ENCODE data around the gene HSPB2. TPM values are rescaled to one million over a fixed set of nuclear protein-coding genes. Genes with fewer than 3 reads are reported as not detected.

The HSPB2 gene
- total and polyA plus RNA-seq, 2 of the 8 experiments (the other 6 are each of a cell fraction or from before 2014, with no cell fraction given) = 0.32 to 0.86 TPM

DNA sequence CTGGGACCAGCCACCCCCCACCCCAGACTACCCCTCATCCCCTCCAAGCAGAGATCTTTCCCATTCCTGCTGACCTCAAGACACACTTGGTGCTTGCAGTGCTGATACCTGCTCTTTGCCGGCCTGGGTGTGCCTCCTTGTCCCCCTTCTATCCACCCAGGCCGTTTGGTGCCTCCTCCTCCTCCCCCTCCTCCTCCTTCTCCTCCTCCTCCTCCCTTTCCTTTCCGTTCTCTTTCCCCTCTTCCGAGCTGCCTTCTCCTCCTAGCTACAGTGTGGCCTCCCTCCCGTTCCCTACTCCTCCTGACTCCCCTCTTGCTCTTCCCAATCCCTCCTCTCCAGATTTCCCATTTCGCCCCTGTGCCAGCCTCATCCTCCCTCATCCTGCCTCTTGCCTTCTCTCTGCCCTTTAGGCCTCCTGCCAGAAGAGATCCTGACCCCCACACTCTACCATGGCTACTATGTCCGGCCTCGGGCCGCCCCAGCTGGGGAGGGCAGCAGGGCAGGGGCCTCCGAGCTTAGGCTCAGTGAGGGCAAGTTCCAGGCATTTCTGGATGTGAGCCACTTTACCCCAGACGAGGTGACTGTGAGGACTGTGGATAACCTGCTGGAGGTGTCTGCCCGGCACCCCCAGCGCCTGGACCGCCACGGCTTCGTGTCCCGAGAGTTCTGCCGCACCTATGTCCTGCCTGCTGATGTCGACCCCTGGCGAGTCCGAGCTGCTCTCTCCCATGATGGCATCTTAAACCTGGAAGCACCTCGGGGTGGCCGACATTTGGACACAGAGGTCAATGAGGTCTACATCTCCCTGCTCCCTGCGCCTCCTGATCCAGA lies 712 bp downstream of the HSPB2 start (continued):
- TF ChIP-seq, protein P1, sequence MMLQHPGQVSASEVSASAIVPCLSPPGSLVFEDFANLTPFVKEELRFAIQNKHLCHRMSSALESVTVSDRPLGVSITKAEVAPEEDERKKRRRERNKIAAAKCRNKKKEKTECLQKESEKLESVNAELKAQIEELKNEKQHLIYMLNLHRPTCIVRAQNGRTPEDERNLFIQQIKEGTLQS (IDR thresholded peaks at IDR 0.05; ENCODE audit: insufficient read depth, low read depth, low read length) = no peak
- TF ChIP-seq, protein P2, sequence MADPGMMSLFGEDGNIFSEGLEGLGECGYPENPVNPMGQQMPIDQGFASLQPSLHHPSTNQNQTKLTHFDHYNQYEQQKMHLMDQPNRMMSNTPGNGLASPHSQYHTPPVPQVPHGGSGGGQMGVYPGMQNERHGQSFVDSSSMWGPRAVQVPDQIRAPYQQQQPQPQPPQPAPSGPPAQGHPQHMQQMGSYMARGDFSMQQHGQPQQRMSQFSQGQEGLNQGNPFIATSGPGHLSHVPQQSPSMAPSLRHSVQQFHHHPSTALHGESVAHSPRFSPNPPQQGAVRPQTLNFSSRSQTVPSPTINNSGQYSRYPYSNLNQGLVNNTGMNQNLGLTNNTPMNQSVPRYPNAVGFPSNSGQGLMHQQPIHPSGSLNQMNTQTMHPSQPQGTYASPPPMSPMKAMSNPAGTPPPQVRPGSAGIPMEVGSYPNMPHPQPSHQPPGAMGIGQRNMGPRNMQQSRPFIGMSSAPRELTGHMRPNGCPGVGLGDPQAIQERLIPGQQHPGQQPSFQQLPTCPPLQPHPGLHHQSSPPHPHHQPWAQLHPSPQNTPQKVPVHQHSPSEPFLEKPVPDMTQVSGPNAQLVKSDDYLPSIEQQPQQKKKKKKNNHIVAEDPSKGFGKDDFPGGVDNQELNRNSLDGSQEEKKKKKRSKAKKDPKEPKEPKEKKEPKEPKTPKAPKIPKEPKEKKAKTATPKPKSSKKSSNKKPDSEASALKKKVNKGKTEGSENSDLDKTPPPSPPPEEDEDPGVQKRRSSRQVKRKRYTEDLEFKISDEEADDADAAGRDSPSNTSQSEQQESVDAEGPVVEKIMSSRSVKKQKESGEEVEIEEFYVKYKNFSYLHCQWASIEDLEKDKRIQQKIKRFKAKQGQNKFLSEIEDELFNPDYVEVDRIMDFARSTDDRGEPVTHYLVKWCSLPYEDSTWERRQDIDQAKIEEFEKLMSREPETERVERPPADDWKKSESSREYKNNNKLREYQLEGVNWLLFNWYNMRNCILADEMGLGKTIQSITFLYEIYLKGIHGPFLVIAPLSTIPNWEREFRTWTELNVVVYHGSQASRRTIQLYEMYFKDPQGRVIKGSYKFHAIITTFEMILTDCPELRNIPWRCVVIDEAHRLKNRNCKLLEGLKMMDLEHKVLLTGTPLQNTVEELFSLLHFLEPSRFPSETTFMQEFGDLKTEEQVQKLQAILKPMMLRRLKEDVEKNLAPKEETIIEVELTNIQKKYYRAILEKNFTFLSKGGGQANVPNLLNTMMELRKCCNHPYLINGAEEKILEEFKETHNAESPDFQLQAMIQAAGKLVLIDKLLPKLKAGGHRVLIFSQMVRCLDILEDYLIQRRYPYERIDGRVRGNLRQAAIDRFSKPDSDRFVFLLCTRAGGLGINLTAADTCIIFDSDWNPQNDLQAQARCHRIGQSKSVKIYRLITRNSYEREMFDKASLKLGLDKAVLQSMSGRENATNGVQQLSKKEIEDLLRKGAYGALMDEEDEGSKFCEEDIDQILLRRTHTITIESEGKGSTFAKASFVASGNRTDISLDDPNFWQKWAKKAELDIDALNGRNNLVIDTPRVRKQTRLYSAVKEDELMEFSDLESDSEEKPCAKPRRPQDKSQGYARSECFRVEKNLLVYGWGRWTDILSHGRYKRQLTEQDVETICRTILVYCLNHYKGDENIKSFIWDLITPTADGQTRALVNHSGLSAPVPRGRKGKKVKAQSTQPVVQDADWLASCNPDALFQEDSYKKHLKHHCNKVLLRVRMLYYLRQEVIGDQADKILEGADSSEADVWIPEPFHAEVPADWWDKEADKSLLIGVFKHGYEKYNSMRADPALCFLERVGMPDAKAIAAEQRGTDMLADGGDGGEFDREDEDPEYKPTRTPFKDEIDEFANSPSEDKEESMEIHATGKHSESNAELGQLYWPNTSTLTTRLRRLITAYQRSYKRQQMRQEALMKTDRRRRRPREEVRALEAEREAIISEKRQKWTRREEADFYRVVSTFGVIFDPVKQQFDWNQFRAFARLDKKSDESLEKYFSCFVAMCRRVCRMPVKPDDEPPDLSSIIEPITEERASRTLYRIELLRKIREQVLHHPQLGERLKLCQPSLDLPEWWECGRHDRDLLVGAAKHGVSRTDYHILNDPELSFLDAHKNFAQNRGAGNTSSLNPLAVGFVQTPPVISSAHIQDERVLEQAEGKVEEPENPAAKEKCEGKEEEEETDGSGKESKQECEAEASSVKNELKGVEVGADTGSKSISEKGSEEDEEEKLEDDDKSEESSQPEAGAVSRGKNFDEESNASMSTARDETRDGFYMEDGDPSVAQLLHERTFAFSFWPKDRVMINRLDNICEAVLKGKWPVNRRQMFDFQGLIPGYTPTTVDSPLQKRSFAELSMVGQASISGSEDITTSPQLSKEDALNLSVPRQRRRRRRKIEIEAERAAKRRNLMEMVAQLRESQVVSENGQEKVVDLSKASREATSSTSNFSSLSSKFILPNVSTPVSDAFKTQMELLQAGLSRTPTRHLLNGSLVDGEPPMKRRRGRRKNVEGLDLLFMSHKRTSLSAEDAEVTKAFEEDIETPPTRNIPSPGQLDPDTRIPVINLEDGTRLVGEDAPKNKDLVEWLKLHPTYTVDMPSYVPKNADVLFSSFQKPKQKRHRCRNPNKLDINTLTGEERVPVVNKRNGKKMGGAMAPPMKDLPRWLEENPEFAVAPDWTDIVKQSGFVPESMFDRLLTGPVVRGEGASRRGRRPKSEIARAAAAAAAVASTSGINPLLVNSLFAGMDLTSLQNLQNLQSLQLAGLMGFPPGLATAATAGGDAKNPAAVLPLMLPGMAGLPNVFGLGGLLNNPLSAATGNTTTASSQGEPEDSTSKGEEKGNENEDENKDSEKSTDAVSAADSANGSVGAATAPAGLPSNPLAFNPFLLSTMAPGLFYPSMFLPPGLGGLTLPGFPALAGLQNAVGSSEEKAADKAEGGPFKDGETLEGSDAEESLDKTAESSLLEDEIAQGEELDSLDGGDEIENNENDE (IDR thresholded peaks at IDR 0.05; ENCODE audit: insufficient replicate concordance, low read length) = no peak
- TF ChIP-seq YY1 (IDR thresholded peaks at IDR 0.05; ENCODE audit: low read depth, low read length) = no peak
- no peak for TF ChIP-seq USF2 (IDR thresholded peaks at IDR 0.05; ENCODE audit: low read length)
- no peak for TF ChIP-seq RNF2 (IDR thresholded peaks at IDR 0.05; ENCODE audit: borderline replicate concordance, low read depth, low read length, missing control alignments, poor library complexity, severe bottlenecking)
- TF ChIP-seq SRF (IDR thresholded peaks at IDR 0.05; ENCODE audit: low read depth, low read length) = no peak
- no peak for TF ChIP-seq TAF1 (IDR thresholded peaks at IDR 0.05; ENCODE audit: low read depth, low read length)
- no peak for TF ChIP-seq HDAC6 (IDR thresholded peaks at IDR 0.05; ENCODE audit: low read depth, low read length)
